Transverse colon (tissue), 4 donors: ENCODE data around the gene NPR3. TPM values are rescaled to one million over a fixed set of nuclear protein-coding genes. Genes with fewer than 3 reads are reported as not detected.

Experiments
- DNase-seq: peaks from one replicate; pipeline ENCODE4 v3.0.0-alpha.2; 2019
- H3K27ac ChIP-seq, 4 donors: fragments of 200-600 bp; sonication (generic); 2 replicates each; pipeline ENCODE4 v1.5.1; 2016 to 2018; ENCODE audit warnings: inconsistent platforms in 4 of 4
- H3K27me3 ChIP-seq: fragments of 200-600 bp; sonication (generic); 2 replicates; pipeline ENCODE4 v1.5.1; 2017; ENCODE audit warnings: inconsistent platforms
- H3K36me3 ChIP-seq, 4 donors: fragments of 200-600 bp; sonication (generic); 2 replicates each; pipeline ENCODE4 v1.5.1; 2017 to 2019; ENCODE audit warnings: inconsistent platforms in 4 of 4
- H3K4me1 ChIP-seq, 4 donors: fragments of 200-600 bp; sonication (generic); 2 replicates each; pipeline ENCODE4 v1.5.1; 2017 to 2020; ENCODE audit warnings: inconsistent platforms in 4 of 4
- H3K4me3 ChIP-seq, 4 donors: fragments of 200-600 bp; sonication (generic); 1 replicate in 1 of 4; 2 replicates in 3 of 4; pipeline versions ENCODE4 v1.5.1 to v1.6.1; 2017 to 2019; ENCODE audit warnings: inconsistent platforms in 4 of 4
- H3K9me3 ChIP-seq, 2 donors: fragments of 200-600 bp; sonication (generic); 2 replicates each; pipeline ENCODE4 v1.5.1; 2017 to 2019; ENCODE audit warnings: inconsistent platforms in 2 of 2
- EP300 ChIP-seq: sonication (generic); formaldehyde crosslinking; IDR thresholded peaks from one replicate; pipeline ENCODE4 v1.6.1; 2017; ENCODE audit warnings: antibody characterized with exemption, low read depth
- POLR2A ChIP-seq: fragments of 450-650 bp; IDR thresholded peaks from one replicate; pipeline ENCODE4 v1.6.1; 2016; ENCODE audit warnings: antibody characterized with exemption, mild to moderate bottlenecking, moderate library complexity
- POLR2AphosphoS5 ChIP-seq, 3 donors: sonication (generic); formaldehyde crosslinking; IDR thresholded peaks; one replicate each; pipeline ENCODE4 v1.6.1; 2016; ENCODE audit warnings: antibody characterized with exemption in 3 of 3
- WGBS, 2 donors: methylation state at CpG; one replicate each; pipeline ENCODE4 v1.1.5; 2018; ENCODE audit warnings: low coverage in 1 of 2; 5-methylcytosine and 5-hydroxymethylcytosine counted together
- in situ Hi-C, 4 donors: fragments of 200-750 bp; cut with MboI; loops; one replicate each; pipeline versions ENCODE4 v1.15.0 to v1.15.1; 2017; ENCODE audit warnings: low sequenced_read_pairs in 3 of 4, low pct_ligation_motif_present in 1 of 4, low pct_unique_long_range_greater_than_20kb in 1 of 4
- intact Hi-C: fragments of 100-400 bp; cut with DNase I; formaldehyde crosslinking; loops from one replicate; pipeline ENCODE4 v1.15.1; 2023; ENCODE audit warnings: low total_unique reads
- total RNA-seq, 4 donors: library from RNA; depleted of rRNA; stranded (reverse); fragments of >200 nt; gene quantifications; one replicate each; pipeline ENCODE4 v1.1.0, GENCODE V29; 2016
- TF ChIP-seq, protein P1 (sequence below), 5 experiments: fragments of 200-600 bp in 3 of 5; fragments of 450-650 bp in 2 of 5; sonication (generic) in 3 of 5; IDR thresholded peaks; 1 replicate in 2 of 5; 2 replicates in 3 of 5; pipeline ENCODE4 v1.5.1; 2016 to 2017; ENCODE audit warnings: antibody characterized with exemption in 5 of 5, inconsistent platforms in 3 of 5, mild to moderate bottlenecking in 2 of 5, moderate library complexity in 1 of 5

Gene NPR3
- total RNA-seq, 4 donors from 2014 or later = 0.60 to 19.8 (median 3.8) TPM

DNA sequence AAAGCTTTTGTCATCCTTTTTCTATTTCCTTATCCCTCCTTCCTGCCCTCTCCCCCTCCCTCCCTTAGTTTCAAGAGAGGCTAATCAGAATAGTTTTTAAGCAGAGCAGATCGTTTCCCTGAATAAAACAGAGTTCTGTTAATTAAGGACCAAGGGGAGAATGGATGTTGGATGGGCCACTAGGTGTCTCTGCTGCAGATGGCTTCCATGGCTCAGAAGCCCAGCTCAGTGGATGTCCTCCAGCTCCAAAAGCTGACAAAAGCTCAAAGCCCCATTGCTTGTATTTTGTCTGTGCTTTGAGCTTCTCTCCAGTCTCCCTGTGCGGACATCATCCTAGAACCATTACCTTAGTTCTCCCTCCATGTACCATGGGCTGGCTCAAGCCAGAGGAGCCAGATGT is 21.0 kb upstream of the NPR3 start:
- in situ Hi-C loops (no loop called here), intact Hi-C loops (no loop called here)
- Histone ChIP-seq H3K4me3 (no peak overlapping the region), H3K9me3 (no peaks in the 10 kb centered on the region), H3K36me3 (no peaks in the 10 kb centered on the region), H3K27ac (no peak overlapping the region), H3K4me1 (peaks cover 0 to 6% (median 0%) of the 10 kb centered on the region in 4 donors), H3K27me3 (no peaks in the 10 kb centered on the region)
- no peak for DNase-seq
- WGBS, 2 donors = 62 to 100% methylated on average over 1 to 2 of the region's 2 CpGs
- TF ChIP-seq POLR2AphosphoS5 (IDR thresholded peaks at IDR 0.05) (no peak), POLR2A (no peak), EP300 (no peak)
- TF ChIP-seq, protein P1, sequence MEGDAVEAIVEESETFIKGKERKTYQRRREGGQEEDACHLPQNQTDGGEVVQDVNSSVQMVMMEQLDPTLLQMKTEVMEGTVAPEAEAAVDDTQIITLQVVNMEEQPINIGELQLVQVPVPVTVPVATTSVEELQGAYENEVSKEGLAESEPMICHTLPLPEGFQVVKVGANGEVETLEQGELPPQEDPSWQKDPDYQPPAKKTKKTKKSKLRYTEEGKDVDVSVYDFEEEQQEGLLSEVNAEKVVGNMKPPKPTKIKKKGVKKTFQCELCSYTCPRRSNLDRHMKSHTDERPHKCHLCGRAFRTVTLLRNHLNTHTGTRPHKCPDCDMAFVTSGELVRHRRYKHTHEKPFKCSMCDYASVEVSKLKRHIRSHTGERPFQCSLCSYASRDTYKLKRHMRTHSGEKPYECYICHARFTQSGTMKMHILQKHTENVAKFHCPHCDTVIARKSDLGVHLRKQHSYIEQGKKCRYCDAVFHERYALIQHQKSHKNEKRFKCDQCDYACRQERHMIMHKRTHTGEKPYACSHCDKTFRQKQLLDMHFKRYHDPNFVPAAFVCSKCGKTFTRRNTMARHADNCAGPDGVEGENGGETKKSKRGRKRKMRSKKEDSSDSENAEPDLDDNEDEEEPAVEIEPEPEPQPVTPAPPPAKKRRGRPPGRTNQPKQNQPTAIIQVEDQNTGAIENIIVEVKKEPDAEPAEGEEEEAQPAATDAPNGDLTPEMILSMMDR (IDR thresholded peaks at IDR 0.05) = no peak

DNA sequence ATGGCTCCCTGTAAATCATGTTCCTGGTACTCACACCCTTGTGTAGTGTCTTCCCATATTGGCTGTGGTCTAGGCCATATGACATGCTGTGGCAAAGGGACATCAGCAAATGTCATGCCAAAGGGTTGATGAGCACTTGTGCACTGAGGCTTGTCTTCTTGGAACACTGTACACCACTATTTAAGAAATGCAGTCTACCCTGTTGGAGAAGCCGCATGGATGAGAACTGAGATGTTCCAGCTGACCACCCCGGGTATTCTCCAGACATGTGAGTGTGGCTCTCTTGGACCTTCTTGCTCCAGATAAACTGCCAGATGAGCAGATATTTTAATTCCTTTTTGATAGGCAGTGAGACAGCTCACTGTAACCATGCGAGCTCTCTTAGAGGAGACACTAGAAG is 20.5 kb upstream of the NPR3 start:
- Histone ChIP-seq H3K36me3 (no peaks in the 10 kb centered on the region), H3K27ac (no peak overlapping the region), H3K4me3 (no peak overlapping the region), H3K9me3 (no peaks in the 10 kb centered on the region), H3K27me3 (no peaks in the 10 kb centered on the region), H3K4me1 (peaks cover 0 to 6% (median 0%) of the 10 kb centered on the region in 4 donors)
- intact Hi-C loops (no loop called here), in situ Hi-C loops (no loop called here)
- no peak for DNase-seq
- 78 to 83% methylated on average over 1 to 3 of the region's 3 CpGs for WGBS, 2 donors
- no peak for TF ChIP-seq EP300
- TF ChIP-seq POLR2AphosphoS5 (IDR thresholded peaks at IDR 0.05) = no peak
- TF ChIP-seq, protein P1 (IDR thresholded peaks at IDR 0.05) = no peak
- no peak for TF ChIP-seq POLR2A

DNA sequence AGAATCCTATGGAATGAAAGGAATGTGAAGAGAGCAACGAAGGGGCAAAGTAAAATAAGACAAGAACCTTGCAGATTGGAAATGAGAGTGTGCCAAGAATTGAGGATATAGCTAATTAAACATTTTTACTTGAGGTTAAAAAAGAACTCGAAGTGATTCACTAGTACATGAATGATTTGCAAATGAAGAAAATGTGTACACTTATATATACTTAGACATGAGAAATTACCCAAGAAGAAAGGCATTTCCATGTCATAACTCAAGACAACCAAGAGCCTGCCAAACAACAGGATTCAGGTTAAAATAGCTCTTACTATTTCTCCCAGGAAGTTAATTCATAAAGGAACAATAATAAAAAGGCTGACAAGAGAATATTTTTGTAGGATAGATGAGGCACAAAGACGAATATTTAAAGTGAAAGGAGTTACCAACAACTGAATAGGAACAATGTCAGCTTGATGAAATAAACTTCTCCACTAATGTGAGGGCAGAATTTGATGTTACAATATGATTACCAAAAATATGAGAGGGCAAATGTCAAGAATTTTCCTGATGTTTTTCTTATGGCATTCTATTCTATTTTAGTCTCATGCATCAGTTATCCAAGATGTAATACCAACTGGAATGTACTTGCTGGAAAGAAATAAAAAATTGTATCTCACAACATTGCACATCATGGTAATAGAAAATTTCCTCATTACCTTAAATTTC is 18.9 kb upstream of the NPR3 start:
- 26 to 38% methylated on average over 3 of the region's 3 CpGs for WGBS, 2 donors
- TF ChIP-seq, protein P1 (IDR thresholded peaks at IDR 0.05) = no peak
- TF ChIP-seq POLR2A = no peak
- Histone ChIP-seq H3K36me3 (no peaks in the 10 kb centered on the region), H3K9me3 (no peaks in the 10 kb centered on the region), H3K27me3 (no peaks in the 10 kb centered on the region), H3K4me3 (no peak overlapping the region), H3K27ac (peak overlapping the region in 1 of 4 donors; percentile 14), H3K4me1 (peaks cover 0 to 5% (median 0%) of the 10 kb centered on the region in 4 donors)
- DNase-seq = no peak
- in situ Hi-C loops = no loop called here
- intact Hi-C loops = no loop called here

DNA sequence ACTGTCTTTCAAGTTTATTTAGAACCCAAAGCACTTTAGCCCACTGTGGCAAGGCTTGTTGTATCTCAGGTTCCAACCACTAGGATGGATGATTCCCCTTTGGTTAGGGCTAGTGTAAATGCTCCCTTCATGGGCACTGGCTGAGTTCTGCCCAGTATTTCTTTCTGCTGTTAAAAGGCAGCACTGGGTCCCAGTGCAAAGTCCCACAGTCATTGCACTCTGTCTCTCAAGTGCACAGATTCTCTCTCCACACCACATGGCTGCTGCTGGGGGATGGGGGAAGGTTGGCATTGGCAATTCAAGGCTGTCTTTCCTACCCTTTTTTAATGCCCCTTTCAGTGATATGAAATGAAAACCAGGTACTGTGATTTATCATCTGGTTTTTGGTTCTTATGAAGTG is 7.2 kb upstream of the NPR3 start:
- Histone ChIP-seq H3K4me3 (no peak overlapping the region), H3K36me3 (no peaks in the 10 kb centered on the region), H3K27ac (no peak overlapping the region), H3K27me3 (peaks cover 10% of the 10 kb centered on the region), H3K4me1 (no peaks in the 10 kb centered on the region), H3K9me3 (no peaks in the 10 kb centered on the region)
- no peak for DNase-seq
- intact Hi-C loops (no loop called here), in situ Hi-C loops (loop anchor here in 3 of 4 donors (25.0 kb wide), 1 partner anchor 708 kb away; no protein-coding TSS in a partner anchor)
- TF ChIP-seq, protein P1 (IDR thresholded peaks at IDR 0.05) = no peak
- TF ChIP-seq POLR2A (no peak), EP300 (no peak), POLR2AphosphoS5 (IDR thresholded peaks at IDR 0.05) (no peak)
